GM19035 (cell line): ENCODE data around the gene EFCAB10.
"Not testable (repeated sequence)": the region's sequence is repeated elsewhere in the genome, so short reads cannot be mapped to it uniquely, and the experiment has no call there.

ENCODE experiments used
- ATAC-seq: cut with Tn5 transposase; IDR thresholded peaks from one replicate; pipeline ENCODE4 v1.9.1; 2021; ENCODE audit not compliant: unreplicated experiment

EFCAB10 gene

GRCh38 chr7:105599551-105599950 lies 18.3 kb upstream of the EFCAB10 start:
- no peak for ATAC-seq

GRCh38 chr7:105599080-105599479 lies 17.8 kb upstream of the EFCAB10 start:
- not testable (repeated sequence) for ATAC-seq

- no peak for ATAC-seq
Observed at GRCh38 chr7:105596866-105597265, 15.6 kb upstream of the EFCAB10 start.

- ATAC-seq = no peak
Observed at GRCh38 chr7:105594034-105594433, 12.7 kb upstream of the EFCAB10 start.

GRCh38 chr7:105591522-105591921 lies 10.2 kb upstream of the EFCAB10 start:
- ATAC-seq = no peak

- no peak for ATAC-seq
Observed at GRCh38 chr7:105590793-105591192, 9.5 kb upstream of the EFCAB10 start.

GRCh38 chr7:105589356-105590077 lies 8.2 kb upstream of the EFCAB10 start:
- peak; percentile 72 for ATAC-seq

- ATAC-seq = no peak
Observed at GRCh38 chr7:105587909-105588635, 6.8 kb upstream of the EFCAB10 start.

- ATAC-seq = peak; percentile 45
Observed at GRCh38 chr7:105585850-105586500, 4.7 kb upstream of the EFCAB10 start.

GRCh38 chr7:105584165-105584564 lies 2.9 kb upstream of the EFCAB10 start:
- no peak for ATAC-seq

GRCh38 chr7:105583061-105583460 lies 1.8 kb upstream of the EFCAB10 start:
- no peak for ATAC-seq

- no peak for ATAC-seq
Observed at GRCh38 chr7:105580022-105580740, 1.1 kb downstream of the EFCAB10 start.

- no peak for ATAC-seq
Observed at GRCh38 chr7:105578496-105578895, 2.8 kb downstream of the EFCAB10 start.

- no peak for ATAC-seq
Observed at GRCh38 chr7:105577251-105577650, 4.0 kb downstream of the EFCAB10 start.

GRCh38 chr7:105571891-105572290 lies 9.4 kb downstream of the EFCAB10 start:
- no peak for ATAC-seq

GRCh38 chr7:105567821-105568220 lies 13.5 kb downstream of the EFCAB10 start:
- ATAC-seq = no peak

- no peak for ATAC-seq
Observed at GRCh38 chr7:105567024-105567423, 14.3 kb downstream of the EFCAB10 start.

GRCh38 chr7:105565190-105565589 lies 16.1 kb downstream of the EFCAB10 start:
- no peak for ATAC-seq

- no peak for ATAC-seq
Observed at GRCh38 chr7:105559926-105560325, 21.4 kb downstream of the EFCAB10 start.

GRCh38 chr7:105538339-105538738 lies 43.0 kb downstream of the EFCAB10 start:
- ATAC-seq = no peak

- ATAC-seq = no peak
Observed at GRCh38 chr7:105532709-105533460, 48.4 kb downstream of the EFCAB10 start.
